ENCODE results near the gene CEP19. TPM values are rescaled to one million over a fixed set of nuclear protein-coding genes. Genes with fewer than 3 reads are reported as not detected.
A peak's percentile ranks its signal among the peaks of the same experiment; 100 is the strongest.

Gene CEP19
- total and polyA plus RNA-seq, 2 of the 4 experiments (the other 2 are of a cell fraction): 1.1 to 1.4 TPM

DNA sequence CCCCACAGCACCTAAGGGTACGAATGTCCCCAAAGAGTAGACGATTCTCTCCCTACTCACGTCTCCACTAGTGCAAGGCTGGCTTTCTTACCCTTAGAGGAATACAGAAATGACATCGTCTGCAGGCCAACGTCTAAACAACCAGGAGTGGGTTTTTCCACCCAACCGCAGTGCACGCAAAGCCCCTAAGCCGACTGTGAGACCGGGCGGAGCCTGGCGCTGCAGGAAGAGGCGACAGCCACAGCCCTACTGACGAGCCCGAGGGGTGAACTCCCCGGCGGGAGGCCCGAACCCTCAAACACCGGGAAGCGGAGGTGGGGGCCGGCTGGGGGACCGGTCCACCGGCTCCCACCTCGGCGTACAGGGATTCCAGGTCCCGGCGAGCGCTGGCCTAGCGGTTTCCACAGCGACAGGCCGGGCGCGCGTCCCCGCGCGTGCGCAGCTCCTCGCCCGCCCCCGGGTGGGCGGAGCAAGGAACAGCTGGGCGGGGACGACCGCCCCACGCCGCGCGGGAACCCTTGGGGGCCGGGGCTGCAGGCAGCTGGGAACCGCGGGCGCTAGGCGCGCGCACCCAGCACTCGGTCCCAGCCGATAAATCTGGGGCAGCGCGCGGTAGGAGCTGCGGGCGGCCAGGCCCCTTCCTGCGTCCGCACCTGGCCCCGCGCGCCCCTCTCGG, at the start of gene CEP19, which contains the start of gene PIGX (continued):
- TF ChIP-seq CHD1 (IDR thresholded peaks at IDR 0.05; ENCODE audit: low read depth, low read length): 0 out of 2 replicates have a peak, but pooled peaks have one; percentile 34
- TF ChIP-seq RCOR1 (IDR thresholded peaks at IDR 0.05; ENCODE audit: insufficient replicate concordance, low read length): no peak
- TF ChIP-seq SMC3 (IDR thresholded peaks at IDR 0.05; ENCODE audit: low read depth, low read length): no peak
- no peak for TF ChIP-seq BHLHE40 (IDR thresholded peaks at IDR 0.05; ENCODE audit: low read depth, low read length)

All from IMR-90 (cell line).